ENCODE data around the gene PPP1R11. TPM values are rescaled to one million over a fixed set of nuclear protein-coding genes. Genes with fewer than 3 reads are reported as not detected.

PPP1R11 gene
- total RNA-seq, 4 donors from 2014 or later, result 55.3 to 276 (median 79.1) TPM

- peaks cover 95% of the 10 kb centered on the region for H3K27me3 ChIP-seq
- DNase-seq, result no peak
Measured at GRCh38 chr6:30075094-30075789, 8.2 kb downstream of the PPP1R11 start, which contains the start of gene RNF39. Gene RNF39, minus strand, starts transcription at chr6:30075769. Its CDS starts 184 bp downstream, at chr6:30075585.

GRCh38 chr6:30075790-30076732 lies 9.1 kb downstream of the PPP1R11 start:
- 38 to 56% methylated on average over 6 to 18 of the region's 22 CpGs for WGBS, 2 donors (ENCODE audit: low coverage in 1 of 2)

More at GRCh38 chr6:30075094-30075789, 8.2 kb downstream of the PPP1R11 start, which contains the start of gene RNF39:
- Histone ChIP-seq H3K36me3 (no peaks in the 10 kb centered on the region), H3K4me1 (peaks cover 12 to 35% (median 29%) of the 10 kb centered on the region in 4 donors), H3K9me3 (no peaks in the 10 kb centered on the region), H3K27ac (no peak within 1 kb of the TSS), H3K4me3 (peak within 1 kb of the TSS in 2 of 4 donors; percentile 25 to 33)
- in situ Hi-C loops (cut with MboI; ENCODE audit: low pct_ligation_motif_present in 1 of 4, low pct_unique_long_range_greater_than_20kb in 1 of 4, low sequenced_read_pairs in 3 of 4), result no loop called here
- WGBS, 2 donors (ENCODE audit: low coverage in 1 of 2), result 3 to 10% methylated on average over 2 to 52 of the region's 64 CpGs
- intact Hi-C loops (cut with DNase I; ENCODE audit: low total_unique reads), result no loop called here
- TF ChIP-seq POLR2AphosphoS5 (IDR thresholded peaks at IDR 0.05) (no peak), CTCF (IDR thresholded peaks at IDR 0.05) (no peak), EP300 (IDR thresholded peaks at IDR 0.05; ENCODE audit: low read depth) (no peak), POLR2A (IDR thresholded peaks at IDR 0.05) (no peak)

GRCh38 chr6:30077218-30077617 lies 10.2 kb downstream of the PPP1R11 start:
- WGBS, 2 donors (ENCODE audit: low coverage in 1 of 2), result 41 to 47% methylated on average over 4 of the region's 4 CpGs
- H3K4me1 ChIP-seq, result peaks cover 12 to 27% (median 22%) of the 10 kb centered on the region in 4 donors
- TF ChIP-seq POLR2A (IDR thresholded peaks at IDR 0.05) (no peak), CTCF (IDR thresholded peaks at IDR 0.05) (no peak), POLR2AphosphoS5 (IDR thresholded peaks at IDR 0.05) (no peak), EP300 (IDR thresholded peaks at IDR 0.05; ENCODE audit: low read depth) (no peak)
- no peaks in the 10 kb centered on the region for H3K36me3 ChIP-seq
- no peak for DNase-seq
- H3K27ac ChIP-seq, result no peak overlapping the region
- in situ Hi-C loops (cut with MboI; ENCODE audit: low pct_ligation_motif_present in 1 of 4, low pct_unique_long_range_greater_than_20kb in 1 of 4, low sequenced_read_pairs in 3 of 4), result no loop called here
- H3K4me3 ChIP-seq, result no peak overlapping the region
- intact Hi-C loops (cut with DNase I; ENCODE audit: low total_unique reads), result no loop called here
- H3K9me3 ChIP-seq, result no peaks in the 10 kb centered on the region
- peaks cover 76% of the 10 kb centered on the region for H3K27me3 ChIP-seq

More at GRCh38 chr6:30075790-30076732, 9.1 kb downstream of the PPP1R11 start:
- no peak overlapping the region for H3K27ac ChIP-seq
- TF ChIP-seq POLR2AphosphoS5 (IDR thresholded peaks at IDR 0.05) (no peak), CTCF (IDR thresholded peaks at IDR 0.05) (peak in 4 of 5 experiments; percentile 9 to 33 (median 25))
- H3K27me3 ChIP-seq, result peaks cover 88% of the 10 kb centered on the region
- H3K36me3 ChIP-seq, result no peaks in the 10 kb centered on the region
- DNase-seq, result peak; percentile 42
- in situ Hi-C loops (cut with MboI; ENCODE audit: low pct_ligation_motif_present in 1 of 4, low pct_unique_long_range_greater_than_20kb in 1 of 4, low sequenced_read_pairs in 3 of 4) (no loop called here), intact Hi-C loops (cut with DNase I; ENCODE audit: low total_unique reads) (no loop called here)
- peak overlapping the region in 1 of 4 donors; percentile 33 for H3K4me3 ChIP-seq
- no peaks in the 10 kb centered on the region for H3K9me3 ChIP-seq
- H3K4me1 ChIP-seq, result peaks cover 12 to 32% (median 26%) of the 10 kb centered on the region in 4 donors

- Histone ChIP-seq H3K27ac (no peak overlapping the region), H3K36me3 (no peaks in the 10 kb centered on the region), H3K27me3 (peaks cover 51% of the 10 kb centered on the region), H3K4me1 (peaks cover 0 to 12% (median 3%) of the 10 kb centered on the region in 4 donors), H3K4me3 (no peak overlapping the region), H3K9me3 (no peaks in the 10 kb centered on the region)
- no peak for TF ChIP-seq POLR2A (IDR thresholded peaks at IDR 0.05)
- TF ChIP-seq POLR2AphosphoS5 (IDR thresholded peaks at IDR 0.05), result no peak
- no peak for TF ChIP-seq CTCF (IDR thresholded peaks at IDR 0.05)
- TF ChIP-seq EP300 (IDR thresholded peaks at IDR 0.05; ENCODE audit: low read depth), result no peak
- WGBS, 2 donors (ENCODE audit: low coverage in 1 of 2), result 62 to 85% methylated on average over 2 to 5 of the region's 5 CpGs
- intact Hi-C loops (cut with DNase I; ENCODE audit: low total_unique reads) (no loop called here), in situ Hi-C loops (cut with MboI; ENCODE audit: low pct_ligation_motif_present in 1 of 4, low pct_unique_long_range_greater_than_20kb in 1 of 4, low sequenced_read_pairs in 3 of 4) (no loop called here)
- DNase-seq, result no peak
Measured at GRCh38 chr6:30087876-30088275, 20.9 kb downstream of the PPP1R11 start.
